Activated T-cell treated with anti-CD3 and anti-CD28 coated beads for 48 hours (primary cell): ENCODE results near the gene CFAP47.

Experiments used
- DNase-seq: peaks from one replicate; pipeline ENCODE4 v3.0.0-alpha.2; 2020; ENCODE audit warnings: low read depth

Gene CFAP47

DNA sequence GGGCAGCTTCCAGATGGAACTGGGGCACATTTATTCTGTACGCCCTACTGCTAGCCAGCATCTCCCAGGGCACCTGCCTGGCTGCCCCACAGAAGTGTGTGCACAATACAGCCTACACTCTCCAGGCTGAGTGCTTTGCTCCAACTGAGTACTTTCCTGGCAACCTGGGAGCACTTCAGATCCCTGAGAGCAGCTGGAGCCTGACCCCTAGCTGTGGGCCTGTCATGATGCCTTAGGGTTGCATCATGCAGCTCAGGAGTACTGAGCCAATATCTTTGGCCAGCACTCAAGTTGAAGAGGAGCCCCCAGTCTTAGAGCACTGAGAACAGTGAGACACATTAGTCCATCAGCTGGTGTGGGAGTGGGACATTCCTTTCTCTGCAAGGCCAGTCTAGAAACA is 321.9 kb downstream of the CFAP47 start:
- DNase-seq = no peak

DNA sequence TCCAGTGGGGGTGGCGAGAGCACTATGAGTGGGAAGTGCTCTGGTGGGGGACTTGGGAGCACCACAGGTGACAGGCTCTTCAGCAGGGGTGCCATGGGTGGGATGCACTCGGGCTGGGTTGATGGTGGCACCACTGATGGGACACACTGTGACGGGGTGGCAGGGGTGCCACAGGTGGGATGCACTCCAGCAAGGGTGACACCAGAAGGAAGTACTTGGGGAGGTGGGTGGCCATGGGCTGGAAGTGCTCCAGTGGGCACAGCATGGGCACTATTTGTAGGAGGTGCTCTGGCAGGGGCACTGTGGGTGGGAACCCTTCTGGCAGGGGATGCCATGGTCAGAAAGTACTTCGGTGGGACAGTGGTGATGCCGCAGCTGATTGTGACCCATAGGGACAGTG is 346.6 kb downstream of the CFAP47 start:
- no peak for DNase-seq

- DNase-seq = no peak
Observed at GRCh38 chrX:36310136-36310535, 390.6 kb downstream of the CFAP47 start.

DNA sequence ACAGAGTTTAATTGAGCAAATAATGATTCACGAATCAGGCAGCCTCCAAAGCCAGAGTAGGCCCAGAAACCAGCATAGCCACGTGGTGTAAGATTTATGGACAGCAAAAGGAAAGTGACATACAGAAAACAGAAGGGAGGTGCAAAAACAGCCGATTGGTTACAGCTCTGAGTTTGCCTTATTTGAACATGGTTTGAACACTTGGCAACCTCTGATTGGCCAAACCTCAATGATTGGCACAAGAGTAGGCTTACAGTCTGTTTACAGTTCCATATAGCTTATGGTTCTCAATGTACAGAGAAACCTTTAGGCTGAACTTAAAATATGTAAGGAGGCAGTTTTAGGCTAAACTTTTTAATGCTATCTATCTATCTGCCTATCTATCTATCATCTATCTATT is 394.8 kb downstream of the CFAP47 start:
- no peak for DNase-seq

DNA sequence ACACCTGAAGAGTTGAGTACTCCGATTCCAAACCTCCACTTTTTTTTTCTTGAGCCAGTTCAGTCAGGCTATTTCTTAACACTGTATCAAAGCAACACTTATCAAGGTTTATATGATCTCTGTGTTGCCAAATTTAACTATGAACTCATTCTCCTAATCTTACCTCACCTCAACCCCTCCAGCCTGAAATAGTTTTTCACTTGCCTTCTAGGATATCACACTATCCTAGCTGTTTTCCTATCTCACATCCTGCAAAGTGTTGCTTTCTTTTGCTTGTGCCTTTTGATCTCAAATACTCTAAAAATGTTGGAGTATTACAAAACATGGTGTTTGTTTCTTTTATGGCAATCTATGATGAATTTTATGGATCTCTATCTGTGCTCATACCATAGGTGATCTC is 415.0 kb downstream of the CFAP47 start:
- DNase-seq = no peak

DNA sequence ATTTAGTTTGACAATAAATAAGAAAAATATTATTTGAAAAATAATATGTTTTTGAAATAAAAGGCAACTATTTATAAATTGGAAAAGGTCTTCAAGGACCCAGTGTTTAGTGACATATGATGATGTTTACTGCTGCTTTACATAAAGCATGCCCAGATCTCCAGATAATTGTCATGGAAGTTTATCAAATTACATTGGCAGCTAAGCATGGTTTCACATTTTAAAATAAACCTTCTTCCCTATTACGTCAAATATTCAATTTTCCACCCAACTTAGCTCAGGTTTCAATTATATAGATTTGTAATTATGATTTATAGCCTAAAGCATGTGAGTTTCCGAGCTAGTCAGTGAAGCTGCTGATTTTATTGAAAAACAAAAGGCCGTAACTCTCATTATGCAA is 417.2 kb downstream of the CFAP47 start:
- DNase-seq = no peak

DNA sequence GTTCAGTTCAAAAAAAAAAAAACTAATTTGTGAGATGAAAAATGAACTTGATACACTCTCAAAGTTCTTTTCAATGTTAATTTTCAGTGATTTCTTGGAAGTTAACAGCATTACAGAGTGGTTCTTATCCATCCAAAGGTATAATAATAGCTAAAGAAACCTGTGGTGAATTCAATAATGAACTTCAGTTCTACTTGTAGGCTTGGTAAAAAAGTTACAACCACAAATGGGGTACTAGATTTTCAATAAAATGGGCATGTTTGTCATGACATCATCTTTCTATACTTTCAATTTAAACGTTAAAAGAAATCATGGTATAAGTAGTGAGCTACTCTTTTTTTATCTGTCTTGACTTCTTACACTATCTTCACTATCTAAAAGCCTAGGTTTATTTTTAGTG is 424.8 kb downstream of the CFAP47 start:
- no peak for DNase-seq

GRCh38 chrX:36348509-36348908 is 429.0 kb downstream of the CFAP47 start:
- no peak for DNase-seq

DNA sequence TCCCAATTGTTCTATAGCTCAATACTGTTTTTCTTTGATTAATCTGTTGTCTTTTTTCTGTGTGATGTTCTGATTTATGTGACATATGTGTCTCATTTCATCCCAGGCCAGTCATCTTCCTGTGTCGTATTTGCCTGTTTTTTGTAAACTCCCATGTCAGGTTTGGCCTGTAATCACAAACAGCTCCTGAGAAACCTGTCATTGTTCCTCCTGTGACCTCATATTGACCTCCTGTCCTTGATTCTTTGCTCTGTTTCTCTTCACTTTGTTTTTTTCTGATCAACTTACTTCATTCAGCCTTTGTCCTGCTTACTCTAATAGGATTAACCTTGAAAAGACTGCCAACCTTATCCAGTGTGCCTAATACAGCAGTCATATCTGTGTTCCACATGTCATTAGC is 438.3 kb downstream of the CFAP47 start:
- no peak for DNase-seq

- no peak for DNase-seq
Observed at GRCh38 chrX:36364262-36364661, 444.7 kb downstream of the CFAP47 start.

- DNase-seq = no peak
Observed at GRCh38 chrX:36383495-36383894, 464.0 kb downstream of the CFAP47 start.

- DNase-seq = no peak
Observed at GRCh38 chrX:36388901-36389300, 469.4 kb downstream of the CFAP47 start.

GRCh38 chrX:36401774-36402173 is 482.2 kb downstream of the CFAP47 start:
- DNase-seq = no peak

DNA sequence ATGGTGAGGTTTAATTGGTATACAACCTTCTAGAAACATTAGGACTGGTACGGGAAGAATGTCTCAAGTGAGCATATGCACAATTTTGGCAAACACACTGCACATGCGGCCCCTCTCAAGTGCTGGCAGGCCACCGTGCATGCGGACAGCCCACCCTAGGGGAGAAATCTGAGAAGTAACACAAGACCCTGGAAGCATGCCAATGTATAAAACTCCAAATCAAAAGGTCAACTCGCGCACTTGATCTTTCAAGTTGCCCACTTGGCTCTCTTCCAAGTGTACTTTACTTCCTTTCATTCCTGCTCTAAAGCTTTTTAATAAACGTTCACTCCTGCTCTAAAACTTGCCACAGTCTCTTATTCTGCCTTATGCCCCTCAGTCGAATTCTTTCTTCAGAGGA is 488.3 kb downstream of the CFAP47 start:
- no peak for DNase-seq

GRCh38 chrX:36414056-36414455 is 494.5 kb downstream of the CFAP47 start:
- no peak for DNase-seq

GRCh38 chrX:36422368-36422767 is 502.8 kb downstream of the CFAP47 start:
- no peak for DNase-seq

GRCh38 chrX:36431819-36432218 is 512.3 kb downstream of the CFAP47 start:
- DNase-seq = no peak

DNA sequence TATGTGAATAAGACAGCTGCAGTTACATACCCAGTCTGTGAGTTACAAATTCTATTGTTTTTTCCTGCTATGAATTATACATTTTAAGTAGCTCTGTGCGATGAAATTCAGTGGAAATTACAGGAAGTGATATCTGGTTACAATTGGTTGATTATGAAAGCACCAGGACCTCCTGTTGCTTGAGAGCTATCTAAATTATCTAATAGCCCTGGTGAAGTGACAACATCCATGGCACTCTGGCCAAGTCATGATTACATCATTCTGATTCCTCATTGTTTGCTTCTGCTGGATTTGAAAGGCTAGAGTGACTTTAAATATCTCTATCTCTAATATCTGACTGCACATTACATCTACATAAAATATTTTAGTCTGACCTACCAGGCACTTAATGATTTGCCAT is 515.0 kb downstream of the CFAP47 start:
- DNase-seq = no peak
